Left ventricle myocardium inferior (tissue), 1 donor: ENCODE measurements around the gene PRPSAP2. TPM values are rescaled to one million over a fixed set of nuclear protein-coding genes. Genes with fewer than 3 reads are reported as not detected.
"Not testable (repeated sequence)": the region's sequence is repeated elsewhere in the genome, so short reads cannot be mapped to it uniquely, and the experiment has no call there.

Experiments used
- DNase-seq: peaks from one replicate; pipeline ENCODE4 v3.0.0-alpha.2; 2020
- H3K27ac ChIP-seq: fragments of 200-600 bp; replicated peaks from 2 replicates; pipeline ENCODE4 v1.8.0; 2021
- H3K27me3 ChIP-seq: fragments of 200-600 bp; 2 replicates; pipeline ENCODE4 v1.8.0; 2021; ENCODE audit warnings: low read depth
- H3K36me3 ChIP-seq: fragments of 200-600 bp; 2 replicates; pipeline ENCODE4 v1.8.0; 2021
- H3K4me1 ChIP-seq: fragments of 200-600 bp; 2 replicates; pipeline ENCODE4 v1.8.0; 2021
- H3K4me3 ChIP-seq: fragments of 200-600 bp; 2 replicates; pipeline ENCODE4 v1.8.0; 2021; ENCODE audit warnings: mild to moderate bottlenecking, moderate library complexity
- H3K9me3 ChIP-seq: fragments of 200-600 bp; replicated peaks from 2 replicates; pipeline ENCODE4 v1.8.0; 2021
- intact Hi-C: fragments of 100-400 bp; cut with micrococcal nuclease; formaldehyde crosslinking; loops from one replicate; pipeline ENCODE4 v1.11.0; 2022
- total RNA-seq: library from RNA; stranded (reverse); fragmentation: NEBNext Ultra II Directional; extraction: Animal tissue kit (Norgen Biotek cat#: 25700); gene quantifications from one replicate; pipeline ENCODE4 v1.2.1, GENCODE V29; 2021
- TF ChIP-seq, protein P1 (sequence below): fragments of 200-600 bp; IDR thresholded peaks from 2 replicates; pipeline ENCODE4 v1.8.0; 2021; ENCODE audit warnings: antibody characterized with exemption, mild to moderate bottlenecking, borderline replicate concordance
- donor health status: DM: no; HTN: yes; CAD: no; lungs with severe emphysema.

Gene PRPSAP2
- total RNA-seq, 1 donor from 2014 or later: 22.3 TPM

DNA sequence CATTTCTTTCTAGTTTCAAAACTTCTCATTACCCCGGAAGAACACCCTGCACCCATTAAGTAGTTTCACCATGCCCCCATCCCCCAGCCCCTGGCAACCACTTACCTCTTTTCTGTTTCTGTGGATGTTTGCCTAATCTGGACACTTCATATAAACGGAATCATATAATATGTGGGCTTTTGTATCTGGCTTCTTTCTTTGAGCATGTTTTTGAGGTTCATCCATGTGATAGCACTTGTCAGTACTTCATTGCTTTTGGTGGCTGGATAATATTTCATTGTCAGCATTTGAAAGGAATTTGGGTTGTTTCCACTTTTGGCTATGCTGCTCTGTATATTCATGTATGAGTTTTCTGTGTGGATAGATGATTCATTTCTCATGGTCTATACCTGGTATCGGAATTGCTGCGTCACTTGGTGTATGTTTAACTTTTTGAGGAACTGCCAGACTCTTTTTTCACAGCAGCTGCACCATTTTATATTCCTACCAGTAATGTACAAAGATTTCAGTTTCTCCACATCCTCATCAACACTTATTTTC lies 64.1 kb downstream of the PRPSAP2 start:
- no peak for DNase-seq
- no peaks in the 10 kb centered on the region for H3K9me3 ChIP-seq
- H3K27ac ChIP-seq: no peak overlapping the region
- H3K27me3 ChIP-seq: no peaks in the 10 kb centered on the region
- TF ChIP-seq, protein P1, sequence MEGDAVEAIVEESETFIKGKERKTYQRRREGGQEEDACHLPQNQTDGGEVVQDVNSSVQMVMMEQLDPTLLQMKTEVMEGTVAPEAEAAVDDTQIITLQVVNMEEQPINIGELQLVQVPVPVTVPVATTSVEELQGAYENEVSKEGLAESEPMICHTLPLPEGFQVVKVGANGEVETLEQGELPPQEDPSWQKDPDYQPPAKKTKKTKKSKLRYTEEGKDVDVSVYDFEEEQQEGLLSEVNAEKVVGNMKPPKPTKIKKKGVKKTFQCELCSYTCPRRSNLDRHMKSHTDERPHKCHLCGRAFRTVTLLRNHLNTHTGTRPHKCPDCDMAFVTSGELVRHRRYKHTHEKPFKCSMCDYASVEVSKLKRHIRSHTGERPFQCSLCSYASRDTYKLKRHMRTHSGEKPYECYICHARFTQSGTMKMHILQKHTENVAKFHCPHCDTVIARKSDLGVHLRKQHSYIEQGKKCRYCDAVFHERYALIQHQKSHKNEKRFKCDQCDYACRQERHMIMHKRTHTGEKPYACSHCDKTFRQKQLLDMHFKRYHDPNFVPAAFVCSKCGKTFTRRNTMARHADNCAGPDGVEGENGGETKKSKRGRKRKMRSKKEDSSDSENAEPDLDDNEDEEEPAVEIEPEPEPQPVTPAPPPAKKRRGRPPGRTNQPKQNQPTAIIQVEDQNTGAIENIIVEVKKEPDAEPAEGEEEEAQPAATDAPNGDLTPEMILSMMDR: no peak
- intact Hi-C loops: no loop called here
- H3K36me3 ChIP-seq: peaks cover 12% of the 10 kb centered on the region
- H3K4me1 ChIP-seq: peaks cover 22% of the 10 kb centered on the region
- no peak overlapping the region for H3K4me3 ChIP-seq

DNA sequence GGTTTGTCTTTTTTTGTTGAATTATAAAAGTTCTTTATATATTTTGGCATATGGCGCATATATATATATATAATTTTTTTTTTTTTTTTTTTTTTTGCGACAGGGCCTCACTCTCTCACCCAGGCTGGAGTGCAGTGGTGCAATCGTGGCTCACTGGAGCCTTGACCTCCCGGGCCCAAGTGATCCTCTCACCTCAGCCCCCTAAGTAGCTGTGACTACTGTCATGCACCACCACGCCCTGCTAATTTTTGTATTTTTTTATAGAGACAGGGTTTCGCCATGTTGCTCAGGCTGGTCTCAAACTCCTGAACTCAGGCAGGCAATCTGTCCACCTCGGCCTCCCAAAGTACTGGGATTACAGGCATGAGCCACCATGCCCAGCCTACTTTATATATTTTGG lies 64.7 kb downstream of the PRPSAP2 start:
- H3K4me3 ChIP-seq, H3K9me3 ChIP-seq, H3K27ac ChIP-seq, DNase-seq, H3K27me3 ChIP-seq, intact Hi-C loops: not testable (repeated sequence)
- peaks cover 22% of the 10 kb centered on the region for H3K4me1 ChIP-seq
- H3K36me3 ChIP-seq: peaks cover 16% of the 10 kb centered on the region

DNA sequence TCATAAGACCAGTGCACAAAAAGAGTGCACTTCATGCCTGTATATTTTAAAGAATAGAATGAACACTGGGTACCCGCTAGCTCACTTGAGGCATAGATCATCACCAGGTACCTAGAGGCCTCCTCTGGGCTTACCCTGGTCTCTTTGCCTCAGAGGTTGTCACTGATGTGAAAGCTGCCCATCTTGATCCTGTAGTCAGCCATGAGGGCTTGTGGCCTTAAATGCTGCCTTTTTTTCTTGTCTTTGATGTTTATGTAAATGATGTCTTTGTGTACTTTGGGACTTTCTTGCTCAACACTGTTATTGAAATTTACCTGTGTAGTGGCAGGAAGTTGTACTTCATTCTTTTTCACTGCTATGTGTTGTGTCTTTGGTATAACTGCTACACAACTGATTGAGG lies 67.3 kb downstream of the PRPSAP2 start:
- Histone ChIP-seq H3K4me1 (peaks cover 22% of the 10 kb centered on the region), H3K36me3 (peaks cover 30% of the 10 kb centered on the region), H3K4me3 (no peak overlapping the region), H3K27me3 (no peaks in the 10 kb centered on the region), H3K9me3 (no peaks in the 10 kb centered on the region), H3K27ac (no peak overlapping the region)
- TF ChIP-seq, protein P1: no peak
- intact Hi-C loops: no loop called here
- DNase-seq: no peak

DNA sequence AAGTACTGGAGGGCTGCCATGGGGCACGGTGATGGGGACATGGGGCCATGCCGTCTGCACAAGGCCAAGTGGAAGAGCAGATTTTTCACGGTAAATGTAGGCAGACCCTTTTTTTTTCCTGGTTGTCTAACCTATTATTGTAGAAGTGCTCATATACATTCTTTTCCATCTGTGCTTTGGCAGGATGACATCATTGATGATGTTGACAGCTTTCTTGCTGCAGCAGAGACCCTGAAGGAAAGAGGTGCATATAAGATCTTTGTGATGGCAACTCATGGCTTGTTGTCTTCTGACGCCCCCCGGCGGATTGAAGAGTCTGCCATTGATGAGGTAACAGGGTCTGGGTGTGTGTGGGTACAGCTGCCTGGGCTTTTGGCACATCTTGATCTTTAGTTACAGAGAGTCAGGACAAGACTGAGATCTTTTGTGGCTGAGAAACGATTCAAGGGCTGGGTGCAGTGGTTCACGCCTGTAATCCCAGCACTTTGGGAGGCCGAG lies 70.7 kb downstream of the PRPSAP2 start:
- Histone ChIP-seq H3K4me3 (no peak overlapping the region), H3K36me3 (peaks cover 42% of the 10 kb centered on the region), H3K27me3 (no peaks in the 10 kb centered on the region), H3K27ac (no peak overlapping the region), H3K4me1 (no peaks in the 10 kb centered on the region), H3K9me3 (no peaks in the 10 kb centered on the region)
- intact Hi-C loops: no loop called here
- TF ChIP-seq, protein P1: no peak
- no peak for DNase-seq

DNA sequence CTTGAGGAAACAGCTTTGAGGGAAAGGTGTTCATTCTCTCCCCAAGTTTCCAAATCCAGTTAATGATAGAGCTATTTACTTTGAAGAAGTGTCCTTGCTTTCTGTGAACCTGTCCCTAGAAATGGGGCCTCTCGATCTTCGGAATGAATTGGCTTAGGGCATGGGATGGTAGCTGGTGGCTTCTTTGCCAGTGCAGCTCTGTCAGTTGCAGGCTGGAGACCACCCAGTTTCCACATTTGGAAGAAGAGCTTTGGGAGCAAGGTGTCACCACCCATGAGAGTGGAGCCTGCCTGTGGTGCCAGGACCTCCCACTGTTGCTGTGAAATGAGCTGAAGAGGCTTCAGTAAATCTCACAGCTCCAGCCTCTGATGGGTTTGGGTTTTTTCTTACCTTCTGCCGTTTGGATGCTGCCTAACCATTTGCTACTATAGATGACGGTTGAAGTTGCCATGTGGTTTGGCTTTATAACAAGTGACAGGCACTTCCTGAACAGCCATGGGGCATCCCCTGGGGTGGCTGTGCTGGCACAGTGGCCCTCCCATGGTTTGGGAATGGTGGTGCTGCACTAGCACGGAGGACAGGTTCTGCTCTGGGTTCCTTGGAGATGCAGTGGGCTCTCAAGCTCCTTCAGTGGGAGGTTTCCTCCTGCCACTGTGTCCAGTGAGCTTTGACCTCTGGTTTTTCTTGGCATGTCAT lies 74.6 kb downstream of the PRPSAP2 start:
- no peaks in the 10 kb centered on the region for H3K4me1 ChIP-seq
- H3K36me3 ChIP-seq: peaks cover 32% of the 10 kb centered on the region
- H3K27ac ChIP-seq: no peak overlapping the region
- H3K27me3 ChIP-seq: peaks cover 10% of the 10 kb centered on the region
- DNase-seq: no peak
- H3K4me3 ChIP-seq: no peak overlapping the region
- intact Hi-C loops: no loop called here
- H3K9me3 ChIP-seq: no peaks in the 10 kb centered on the region
- TF ChIP-seq, protein P1: no peak
